IMR-90 (cell line): ENCODE measurements around the gene SBF2. TPM values are rescaled to one million over a fixed set of nuclear protein-coding genes. Genes with fewer than 3 reads are reported as not detected.
A peak's percentile ranks its signal among the peaks of the same experiment; 100 is the strongest.

Source experiments
- ATAC-seq: fragments of 200-7000 bp; cut with Tn5 transposase; 2 replicates; pipeline ENCODE4 v1.9.1; 2020; ENCODE audit warnings: low read depth, mild to moderate bottlenecking, moderate library complexity
- BruUV-seq: library from RNA; stranded (reverse); fragments of 400-500 nt; replicated peaks from 2 replicates; lab custom pipeline; 2021; lab: Mats Ljungman, UMichigan
- CTCF ChIA-PET: fragments of 300-600 bp; formaldehyde crosslinking; extraction: SDS; loops from one replicate; lab custom pipeline; 2021; ENCODE audit warnings: antibody characterized with exemption; lab: Yijun Ruan, JAX
- POLR2A ChIA-PET: fragments of 300-600 bp; sonication (Branson Sonifier 250); formaldehyde crosslinking; loops from one replicate; lab custom pipeline; 2022; ENCODE audit warnings: antibody characterized with exemption; ENCODE audit not compliant: unreplicated experiment; lab: Charles Lee
- DNase-seq: peaks from one replicate; pipeline ENCODE4 v3.0.0; 2013
- H2AFZ ChIP-seq: replicated peaks from 2 replicates; pipeline ENCODE3; 2013; ENCODE audit warnings: low read length, mild to moderate bottlenecking; ENCODE audit not compliant: poor library complexity
- H2AK5ac ChIP-seq: 2 replicates; pipeline ENCODE4 v1.6.1; 2013; ENCODE audit warnings: low read depth, low read length, inconsistent platforms
- H2AK9ac ChIP-seq: replicated peaks from 2 replicates; pipeline ENCODE3; 2013; ENCODE audit warnings: mild to moderate bottlenecking, low read depth, low read length, moderate library complexity; ENCODE audit not compliant: poor library complexity
- H2BK120ac ChIP-seq: 2 replicates; pipeline ENCODE4 v1.6.1; 2013; ENCODE audit warnings: low read depth, low read length, inconsistent platforms
- H2BK15ac ChIP-seq: 3 replicates; pipeline ENCODE4 v1.6.1; 2013; ENCODE audit warnings: low read depth, low read length, inconsistent platforms
- H2BK20ac ChIP-seq: 2 replicates; pipeline ENCODE4 v1.6.1; 2013; ENCODE audit warnings: low read depth, mild to moderate bottlenecking, inconsistent platforms, low read length, moderate library complexity
- H2BK5ac ChIP-seq: 2 replicates; pipeline ENCODE4 v1.6.1; 2013; ENCODE audit warnings: mild to moderate bottlenecking, low read depth, low read length, inconsistent platforms; ENCODE audit not compliant: poor library complexity, severe bottlenecking
- H3K14ac ChIP-seq: replicated peaks from 2 replicates; pipeline ENCODE4 v1.6.1; 2013; ENCODE audit warnings: low read depth, low read length, inconsistent platforms
- H3K18ac ChIP-seq: 2 replicates; pipeline ENCODE4 v1.6.1; 2013; ENCODE audit warnings: low read depth, low read length, control low read depth
- H3K23ac ChIP-seq: 2 replicates; pipeline ENCODE4 v1.6.1; 2013; ENCODE audit warnings: low read depth, low read length, inconsistent platforms
- H3K27ac ChIP-seq: 2 replicates; pipeline ENCODE4 v1.5.1; 2013; ENCODE audit warnings: mild to moderate bottlenecking, control low read depth, low read length; ENCODE audit not compliant: insufficient read depth
- H3K27me3 ChIP-seq: 2 replicates; pipeline ENCODE4 v1.6.1; 2013; ENCODE audit warnings: low read length; ENCODE audit not compliant: control insufficient read depth, insufficient read depth
- H3K36me3 ChIP-seq: 2 replicates; pipeline ENCODE4 v1.6.1; 2013; ENCODE audit warnings: low read length, mixed read lengths; ENCODE audit not compliant: control insufficient read depth, insufficient read depth
- H3K4ac ChIP-seq: 2 replicates; pipeline ENCODE4 v1.6.1; 2013; ENCODE audit warnings: low read depth, low read length, inconsistent platforms
- H3K4me1 ChIP-seq: 2 replicates; pipeline ENCODE4 v1.6.1; 2013; ENCODE audit warnings: low read length, mixed read lengths; ENCODE audit not compliant: control insufficient read depth, insufficient read depth
- H3K4me2 ChIP-seq: 2 replicates; pipeline ENCODE4 v1.6.1; 2013; ENCODE audit warnings: low read depth, mild to moderate bottlenecking, control low read depth, low read length, moderate library complexity
- H3K4me3 ChIP-seq: 2 replicates; pipeline ENCODE4 v1.5.1; 2013; ENCODE audit warnings: low read depth, mild to moderate bottlenecking, control low read depth, low read length, moderate library complexity; ENCODE audit not compliant: insufficient read depth
- H3K56ac ChIP-seq: 2 replicates; pipeline ENCODE4 v1.6.1; 2013; ENCODE audit warnings: low read length, inconsistent platforms; ENCODE audit not compliant: insufficient read depth; ENCODE audit errors: extremely low read depth
- H3K79me1 ChIP-seq, 2 experiments: 2 replicates each; pipeline ENCODE4 v1.6.1; 2013; ENCODE audit warnings: low read length in 2 of 2, inconsistent platforms in 1 of 2, low read depth in 1 of 2
- H3K9ac ChIP-seq: 2 replicates; pipeline ENCODE4 v1.6.1; 2013; ENCODE audit warnings: low read depth, low read length, control low read depth
- H3K9me1 ChIP-seq: 2 replicates; pipeline ENCODE4 v1.6.1; 2013; ENCODE audit warnings: low read length, inconsistent platforms; ENCODE audit not compliant: insufficient read depth
- H3K9me3 ChIP-seq: 2 replicates; pipeline ENCODE4 v1.6.1; 2013; ENCODE audit warnings: low read length; ENCODE audit not compliant: control insufficient read depth, insufficient read depth
- H4K20me1 ChIP-seq: 2 replicates; pipeline ENCODE4 v1.6.1; 2013; ENCODE audit warnings: low read length, inconsistent platforms; ENCODE audit not compliant: insufficient read depth
- H4K5ac ChIP-seq: 2 replicates; pipeline ENCODE4 v1.6.1; 2013; ENCODE audit warnings: mild to moderate bottlenecking, low read depth, low read length, control low read depth
- H4K8ac ChIP-seq, 2 experiments: 2 replicates each; pipeline ENCODE4 v1.6.1; 2013; ENCODE audit warnings: low read depth in 2 of 2, low read length in 2 of 2, control low read depth in 1 of 2, inconsistent platforms in 1 of 2
- H4K91ac ChIP-seq: 2 replicates; pipeline ENCODE4 v1.6.1; 2013; ENCODE audit warnings: low read depth, low read length, inconsistent platforms; ENCODE audit not compliant: insufficient read depth
- BHLHE40 ChIP-seq: fragments of 150-350 bp; IDR thresholded peaks from 2 replicates; pipeline ENCODE4 v1.6.1; 2016; ENCODE audit warnings: mild to moderate bottlenecking, low read depth, low read length
- CEBPB ChIP-seq: IDR thresholded peaks from 2 replicates; pipeline ENCODE4 v1.6.1; 2012; ENCODE audit warnings: low read depth, low read length, improper control_type of control experiment
- FOS ChIP-seq: fragments of 150-350 bp; IDR thresholded peaks from 2 replicates; pipeline ENCODE4 v1.6.1; 2016; ENCODE audit warnings: low read depth, low read length
- MAFK ChIP-seq: IDR thresholded peaks from 2 replicates; pipeline ENCODE4 v1.6.1; 2012; ENCODE audit warnings: low read depth, low read length, improper control_type of control experiment
- MXI1 ChIP-seq: IDR thresholded peaks from 2 replicates; pipeline ENCODE4 v1.6.1; 2012; ENCODE audit warnings: low read depth, mild to moderate bottlenecking, low read length, moderate library complexity, borderline replicate concordance
- NFE2L2 ChIP-seq: fragments of 150-350 bp; IDR thresholded peaks from 2 replicates; pipeline ENCODE4 v1.6.1; 2016; ENCODE audit warnings: low read depth, mild to moderate bottlenecking, low read length
- POLR2A ChIP-seq: IDR thresholded peaks from 2 replicates; pipeline ENCODE4 v1.6.1; 2012; ENCODE audit warnings: mild to moderate bottlenecking, low read depth, low read length
- RAD21 ChIP-seq: IDR thresholded peaks from 2 replicates; pipeline ENCODE4 v1.6.1; 2012; ENCODE audit warnings: low read length, improper control_type of control experiment
- RCOR1 ChIP-seq: IDR thresholded peaks from 2 replicates; pipeline ENCODE4 v1.6.1; 2012; ENCODE audit warnings: mild to moderate bottlenecking, low read length, improper control_type of control experiment; ENCODE audit not compliant: insufficient replicate concordance
- RFX5 ChIP-seq: IDR thresholded peaks from 2 replicates; pipeline ENCODE4 v1.8.0; 2012; ENCODE audit warnings: low read depth, mild to moderate bottlenecking, low read length, moderate library complexity
- WGBS, 2 experiments: methylation state at CpG; one replicate each; pipeline versions ENCODE4 v1.1.5 to v1.1.7; 2013; ENCODE audit warnings: missing lambda C conversion rate in 2 of 2; ENCODE audit not compliant: insufficient read length in 1 of 2; ENCODE audit errors: extremely low coverage in 2 of 2; 5-methylcytosine and 5-hydroxymethylcytosine counted together
- dilution Hi-C: fragments of 300-500 bp; cut with HindIII; formaldehyde crosslinking; loops from one replicate; pipeline ENCODE4 v1.14.3; 2018; ENCODE audit warnings: low sequenced_read_pairs; ENCODE audit not compliant: unreplicated experiment
- in situ Hi-C: fragments of 300-500 bp; cut with MboI; formaldehyde crosslinking; loops from 3 replicates; pipeline ENCODE4 v1.14.3; 2019; ENCODE audit warnings: low sequenced_read_pairs, inconsistent platforms, mixed read lengths
- intact Hi-C: fragments of 100-400 bp; cut with micrococcal nuclease; formaldehyde crosslinking; loops from 2 replicates; pipeline ENCODE4 v1.10.0; 2022
- polyA plus RNA-seq, 3 experiments: library from polyadenylated mRNA; depleted of rRNA; stranded (reverse); fragments of >200 nt; gene quantifications; 2 replicates each; pipeline ENCODE4 v1.2.3, GENCODE V29; 2012; ENCODE audit warnings: low replicate concordance in 1 of 3
- total RNA-seq: library from RNA; depleted of rRNA; stranded (reverse); fragments of >200 nt; gene quantifications from 2 replicates; pipeline ENCODE4 v1.2.3, GENCODE V29; 2012
- TF ChIP-seq, protein P1 (sequence below): fragments of 150-350 bp; IDR thresholded peaks from 2 replicates; pipeline ENCODE4 v1.6.1; 2017; ENCODE audit warnings: mild to moderate bottlenecking, antibody characterized with exemption, low read length, low read depth
- TF ChIP-seq, protein P2 (sequence below): fragments of 150-350 bp; IDR thresholded peaks from 2 replicates; pipeline ENCODE4 v1.6.1; 2016; ENCODE audit warnings: low read depth, mild to moderate bottlenecking, low read length, moderate library complexity, borderline replicate concordance
- TF ChIP-seq, protein P3 (sequence below): conservative IDR thresholded peaks from 2 replicates; pipeline ENCODE4 v1.5.1; 2012; ENCODE audit warnings: mild to moderate bottlenecking, low read depth, low read length, improper control_type of control experiment

SBF2 gene
- total and polyA plus RNA-seq, 2 of the 4 experiments (the other 2 are of a cell fraction) = 23.8 to 51.8 TPM

DNA sequence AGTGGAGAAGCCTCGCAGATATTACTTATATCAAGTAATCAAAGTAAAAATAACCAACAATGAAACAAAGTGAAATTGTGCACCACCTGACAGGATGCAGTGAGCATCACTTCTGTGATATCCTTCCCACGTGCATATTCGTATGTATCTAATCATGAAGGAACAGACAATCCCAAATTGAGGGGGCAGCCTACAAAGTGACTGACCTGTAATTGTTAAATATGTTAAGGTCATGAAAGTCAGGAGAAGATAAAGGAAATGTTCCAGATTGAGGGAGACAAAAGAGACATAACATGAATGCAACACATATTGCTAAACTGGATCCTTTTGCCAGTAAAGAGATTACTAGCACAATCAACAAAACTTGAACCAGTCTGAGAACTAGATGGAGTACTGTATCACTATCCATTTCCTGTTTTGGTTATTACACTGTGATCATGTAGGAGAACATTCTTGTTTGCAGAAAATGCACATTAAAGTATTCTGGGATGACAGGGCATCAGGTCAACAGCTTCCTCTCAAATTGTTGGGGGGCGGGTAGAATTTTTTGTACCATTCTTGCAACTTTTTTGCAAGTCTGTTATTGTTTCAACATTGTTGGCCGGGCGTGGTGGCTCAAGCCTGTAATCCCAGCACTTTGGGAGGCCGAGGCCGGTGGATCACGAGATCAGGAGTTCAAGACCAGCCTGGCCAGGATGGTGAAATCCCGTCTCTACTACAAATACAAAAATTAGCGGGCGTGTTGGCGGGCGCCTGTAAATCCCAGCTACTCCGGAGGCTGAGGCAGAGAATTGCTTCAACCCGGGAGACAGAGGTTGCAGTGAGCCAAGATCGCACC lies 2.0 kb downstream of the SBF2 start:
- dilution Hi-C loops = no loop called here
- H3K4me3 ChIP-seq = no peak overlapping the region
- TF ChIP-seq, protein P1, sequence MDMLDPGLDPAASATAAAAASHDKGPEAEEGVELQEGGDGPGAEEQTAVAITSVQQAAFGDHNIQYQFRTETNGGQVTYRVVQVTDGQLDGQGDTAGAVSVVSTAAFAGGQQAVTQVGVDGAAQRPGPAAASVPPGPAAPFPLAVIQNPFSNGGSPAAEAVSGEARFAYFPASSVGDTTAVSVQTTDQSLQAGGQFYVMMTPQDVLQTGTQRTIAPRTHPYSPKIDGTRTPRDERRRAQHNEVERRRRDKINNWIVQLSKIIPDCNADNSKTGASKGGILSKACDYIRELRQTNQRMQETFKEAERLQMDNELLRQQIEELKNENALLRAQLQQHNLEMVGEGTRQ = no peak
- TF ChIP-seq MXI1 (no peak), MAFK (no peak), POLR2A (no peak), RCOR1 (no peak), CEBPB (no peak), FOS (no peak), BHLHE40 (no peak), NFE2L2 (no peak), RFX5 (no peak), RAD21 (no peak)
- TF ChIP-seq, protein P2, sequence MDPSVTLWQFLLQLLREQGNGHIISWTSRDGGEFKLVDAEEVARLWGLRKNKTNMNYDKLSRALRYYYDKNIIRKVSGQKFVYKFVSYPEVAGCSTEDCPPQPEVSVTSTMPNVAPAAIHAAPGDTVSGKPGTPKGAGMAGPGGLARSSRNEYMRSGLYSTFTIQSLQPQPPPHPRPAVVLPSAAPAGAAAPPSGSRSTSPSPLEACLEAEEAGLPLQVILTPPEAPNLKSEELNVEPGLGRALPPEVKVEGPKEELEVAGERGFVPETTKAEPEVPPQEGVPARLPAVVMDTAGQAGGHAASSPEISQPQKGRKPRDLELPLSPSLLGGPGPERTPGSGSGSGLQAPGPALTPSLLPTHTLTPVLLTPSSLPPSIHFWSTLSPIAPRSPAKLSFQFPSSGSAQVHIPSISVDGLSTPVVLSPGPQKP = no peak
- TF ChIP-seq, protein P3, sequence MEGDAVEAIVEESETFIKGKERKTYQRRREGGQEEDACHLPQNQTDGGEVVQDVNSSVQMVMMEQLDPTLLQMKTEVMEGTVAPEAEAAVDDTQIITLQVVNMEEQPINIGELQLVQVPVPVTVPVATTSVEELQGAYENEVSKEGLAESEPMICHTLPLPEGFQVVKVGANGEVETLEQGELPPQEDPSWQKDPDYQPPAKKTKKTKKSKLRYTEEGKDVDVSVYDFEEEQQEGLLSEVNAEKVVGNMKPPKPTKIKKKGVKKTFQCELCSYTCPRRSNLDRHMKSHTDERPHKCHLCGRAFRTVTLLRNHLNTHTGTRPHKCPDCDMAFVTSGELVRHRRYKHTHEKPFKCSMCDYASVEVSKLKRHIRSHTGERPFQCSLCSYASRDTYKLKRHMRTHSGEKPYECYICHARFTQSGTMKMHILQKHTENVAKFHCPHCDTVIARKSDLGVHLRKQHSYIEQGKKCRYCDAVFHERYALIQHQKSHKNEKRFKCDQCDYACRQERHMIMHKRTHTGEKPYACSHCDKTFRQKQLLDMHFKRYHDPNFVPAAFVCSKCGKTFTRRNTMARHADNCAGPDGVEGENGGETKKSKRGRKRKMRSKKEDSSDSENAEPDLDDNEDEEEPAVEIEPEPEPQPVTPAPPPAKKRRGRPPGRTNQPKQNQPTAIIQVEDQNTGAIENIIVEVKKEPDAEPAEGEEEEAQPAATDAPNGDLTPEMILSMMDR = no peak

More for the DNA sequence above, 2.0 kb downstream of the SBF2 start:
- Histone ChIP-seq H2BK15ac (peak overlapping the region; percentile 25; the same call in 1 of the 3 replicates), H3K4me2 (peak overlapping the region; percentile 69), H3K9ac (no peak overlapping the region; the same call in 1 of the 2 replicates), H3K14ac (peak overlapping the region; percentile 66), H3K9me1 (peaks cover 13% of the 10 kb centered on the region), H3K23ac (peak overlapping the region; percentile 66; the same call in 1 of the 2 replicates), H4K5ac (no peak overlapping the region), H2AK9ac (no peak overlapping the region), H3K36me3 (peaks cover 10% of the 10 kb centered on the region), H4K8ac (peak overlapping the region; percentile 8 to 53; a peak in 3 of 4 replicates), H3K18ac (peak overlapping the region; percentile 63), H4K91ac (no peak overlapping the region), H2BK5ac (peak overlapping the region; percentile 36), H2AK5ac (peak overlapping the region; percentile 79), H3K4ac (peak overlapping the region; percentile 47), H2BK120ac (peak overlapping the region; percentile 62), H3K9me3 (no peaks in the 10 kb centered on the region), H3K79me1 (peaks cover 27 to 82% of the 10 kb centered on the region in 2 experiments), H3K56ac (0 out of 2 replicates have a peak overlapping the region, but pooled peaks have one; percentile 97), H2BK20ac (peak overlapping the region; percentile 78; the same call in 1 of the 2 replicates), H3K27me3 (no peaks in the 10 kb centered on the region), H4K20me1 (peaks cover 20% of the 10 kb centered on the region), H3K4me1 (peaks cover 11% of the 10 kb centered on the region), H2AFZ (no peak overlapping the region), H3K27ac (peak overlapping the region; percentile 62)
- WGBS, 2 experiments = 89% methylated on average over 5 of the region's 17 CpGs; no CpG with 5 or more reads in 1 of the 2 experiments
- ChIA-PET CTCF (interaction anchor here (0.7 kb wide), 1 partner anchor 96 kb away, joined by 4 read pairs; no protein-coding TSS in a partner anchor), POLR2A (interaction anchor here (0.6 kb wide), 2 partner anchors 28 to 534 kb away, joined by 3 to 4 read pairs; no protein-coding TSS in a partner anchor)
- no TSS peak for BruUV-seq
- in situ Hi-C loops (no loop called here), intact Hi-C loops (loop anchor here (5.0 kb wide), 1 partner anchor 35 kb away; no protein-coding TSS in a partner anchor)
- DNase-seq (peak; percentile 35), ATAC-seq (no peak)
